GM19351 (cell line): ENCODE data around the gene CUTA.

ENCODE experiments used
- ATAC-seq: cut with Tn5 transposase; IDR thresholded peaks from one replicate; pipeline ENCODE4 v1.9.1; 2021; ENCODE audit warnings: mild to moderate bottlenecking, moderate library complexity; ENCODE audit not compliant: unreplicated experiment

Gene CUTA

DNA sequence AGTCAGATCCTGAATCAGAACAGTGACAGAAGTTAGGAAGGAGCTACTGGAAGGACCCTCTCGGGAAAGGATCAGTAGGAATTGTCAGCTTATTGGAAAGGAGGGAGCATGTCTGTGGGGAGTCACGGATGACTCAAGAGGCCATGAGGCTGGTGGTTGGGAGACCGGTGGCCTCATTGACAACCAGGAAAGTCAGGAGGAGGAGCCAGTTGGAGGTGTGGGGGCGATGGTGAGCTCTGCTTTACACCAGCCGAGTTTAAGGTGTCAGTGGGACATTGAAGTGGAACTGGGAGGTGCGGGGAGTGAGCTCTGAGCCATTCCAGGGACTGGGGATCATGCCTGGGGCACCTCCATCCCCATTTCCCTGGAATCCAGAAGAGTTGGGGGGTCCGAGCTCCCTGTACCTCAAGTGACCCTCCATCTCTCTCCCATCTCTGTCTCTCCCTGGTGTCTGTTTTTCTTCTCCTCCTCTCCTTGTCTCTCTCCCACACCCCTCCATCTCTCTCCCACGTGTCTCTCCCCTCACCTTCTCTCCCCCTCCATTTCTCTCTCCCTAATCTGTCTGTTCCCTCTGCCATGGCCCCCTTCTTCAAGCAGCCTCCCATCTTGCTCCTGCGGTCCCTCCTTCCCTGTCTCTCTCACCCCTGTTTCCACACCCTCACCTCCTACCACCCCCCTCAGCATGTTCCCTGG lies 22.2 kb upstream of the CUTA start:
- ATAC-seq = no peak

DNA sequence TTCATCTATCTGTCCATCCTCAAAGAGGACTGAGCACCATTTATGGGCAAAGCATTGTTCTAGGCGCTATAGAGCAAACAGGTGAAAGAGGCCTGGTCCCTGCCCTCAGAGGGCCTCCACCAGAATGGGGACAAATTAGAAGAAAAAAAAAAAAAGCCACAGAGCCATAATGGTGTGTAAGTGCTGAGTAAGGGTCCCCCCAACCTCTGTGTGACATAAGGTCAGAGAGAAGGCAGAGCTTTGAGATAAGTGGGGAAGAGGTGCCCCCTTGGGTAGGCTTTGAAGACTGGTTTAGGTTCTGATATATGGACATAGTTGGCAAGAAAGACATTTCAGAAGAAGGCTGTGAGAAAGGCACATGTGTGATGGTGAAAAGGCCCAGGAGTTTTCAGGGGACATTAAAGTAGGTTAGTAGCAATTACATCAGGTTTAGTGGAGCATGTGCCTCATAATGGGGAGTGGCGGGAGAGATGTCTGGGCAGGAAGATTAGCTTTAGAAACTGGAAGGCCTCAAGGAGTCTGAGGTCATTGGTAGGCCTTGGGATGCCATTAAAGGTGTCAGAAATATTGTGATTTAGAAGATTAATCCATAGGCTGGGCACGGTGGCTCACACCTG lies 21.2 kb upstream of the CUTA start:
- ATAC-seq = no peak

DNA sequence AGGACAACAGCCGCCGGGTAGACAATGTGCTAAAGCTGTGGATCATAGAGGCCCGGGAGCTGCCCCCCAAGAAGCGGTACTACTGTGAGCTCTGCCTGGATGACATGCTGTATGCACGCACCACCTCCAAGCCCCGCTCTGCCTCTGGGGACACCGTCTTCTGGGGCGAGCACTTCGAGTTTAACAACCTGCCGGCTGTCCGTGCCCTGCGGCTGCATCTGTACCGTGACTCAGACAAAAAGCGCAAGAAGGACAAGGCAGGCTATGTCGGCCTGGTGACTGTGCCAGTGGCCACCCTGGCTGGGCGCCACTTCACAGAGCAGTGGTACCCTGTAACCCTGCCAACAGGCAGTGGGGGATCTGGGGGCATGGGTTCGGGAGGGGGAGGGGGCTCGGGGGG lies 19.8 kb upstream of the CUTA start:
- no peak for ATAC-seq

DNA sequence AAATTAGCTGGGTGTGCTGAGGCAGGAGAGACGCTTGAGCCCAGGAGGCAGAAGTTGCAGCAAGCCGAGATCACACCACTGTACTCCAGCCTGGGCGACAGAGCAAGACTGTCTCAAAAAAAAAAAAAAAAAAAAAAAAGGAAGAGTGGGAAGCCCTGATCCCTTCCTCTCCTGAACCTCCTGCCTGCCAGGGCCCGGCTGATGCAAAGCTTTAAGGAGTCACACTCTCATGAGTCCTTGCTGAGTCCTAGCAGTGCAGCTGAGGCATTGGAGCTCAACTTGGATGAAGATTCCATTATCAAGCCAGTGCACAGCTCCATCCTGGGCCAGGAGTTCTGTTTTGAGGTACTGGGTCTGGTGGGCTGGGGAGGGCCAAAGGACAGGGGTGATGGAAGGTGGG lies 17.1 kb upstream of the CUTA start:
- no peak for ATAC-seq

DNA sequence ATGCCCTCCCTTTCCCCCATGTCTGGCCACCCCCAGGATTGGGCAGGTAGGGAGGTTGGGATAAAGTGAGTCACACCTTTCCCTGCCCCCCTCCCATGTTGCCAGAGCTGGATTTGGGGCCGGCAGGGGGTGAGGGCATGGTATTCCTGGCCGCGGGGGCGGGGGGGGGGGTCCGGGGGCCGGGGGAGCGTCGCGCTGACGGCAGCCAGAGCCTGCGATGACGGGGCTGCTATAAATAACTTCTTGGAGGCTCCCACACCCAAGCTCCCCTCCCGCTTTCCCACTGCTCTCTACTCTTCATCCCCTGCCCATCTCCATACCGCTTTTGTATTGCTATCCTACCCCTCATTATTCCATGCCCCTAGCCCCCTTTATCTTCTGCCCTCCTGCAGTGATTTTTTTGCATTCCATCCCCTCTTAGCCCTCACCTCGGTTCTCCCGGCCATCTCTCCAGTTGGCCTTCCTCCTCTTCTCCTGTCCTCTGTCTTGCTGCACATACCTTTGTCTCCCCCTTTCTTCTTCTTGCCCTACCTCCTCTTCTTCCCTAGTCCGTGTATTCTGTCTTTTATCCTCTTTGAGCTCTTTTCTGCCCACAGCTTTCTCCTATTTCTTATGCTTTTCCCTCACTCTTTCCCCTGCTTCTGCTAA lies 15.8 kb upstream of the CUTA start:
- ATAC-seq = no peak

DNA sequence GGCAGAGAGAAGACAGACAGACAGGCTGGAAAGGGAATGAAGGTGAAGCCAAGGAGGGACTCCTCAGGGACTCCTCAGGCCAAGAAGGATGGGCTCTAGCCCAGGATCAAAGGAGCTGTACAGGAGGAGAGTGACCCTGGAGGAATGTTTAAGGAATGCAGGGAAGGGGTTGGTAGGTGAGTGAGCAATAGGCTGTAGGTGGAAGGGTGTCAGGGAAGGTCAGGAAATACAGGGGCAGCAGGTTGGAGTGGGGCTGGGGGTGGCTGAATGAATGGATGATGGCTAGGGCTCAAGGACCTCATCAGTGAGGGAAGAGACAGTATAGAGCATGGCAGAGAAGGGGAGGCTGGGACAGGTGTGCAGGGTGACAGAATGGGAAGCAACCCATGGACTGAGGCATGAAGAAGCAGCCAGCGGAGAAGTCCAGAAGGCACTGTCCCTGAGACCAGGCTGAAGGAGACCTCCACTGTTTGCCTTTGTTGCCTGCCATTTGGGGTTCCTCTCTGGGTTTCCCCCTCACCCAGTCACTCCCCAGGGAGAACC lies 15.2 kb upstream of the CUTA start:
- no peak for ATAC-seq

DNA sequence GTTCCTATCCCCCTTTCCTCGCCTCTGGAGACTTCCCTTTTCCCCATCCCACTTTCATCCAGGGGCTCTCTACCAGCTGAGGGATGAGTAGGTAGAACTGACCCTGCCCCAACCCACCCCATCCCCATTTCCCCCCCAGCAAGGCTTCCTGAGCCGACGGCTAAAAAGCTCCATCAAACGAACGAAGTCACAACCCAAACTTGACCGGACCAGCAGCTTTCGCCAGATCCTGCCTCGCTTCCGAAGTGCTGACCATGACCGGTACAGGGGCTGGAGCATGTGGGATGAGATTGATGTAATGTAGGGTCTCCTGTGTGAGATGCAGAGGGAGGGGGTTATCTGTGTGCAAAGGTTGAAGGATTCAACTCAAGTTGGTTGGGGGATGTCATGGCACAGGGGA lies 14.6 kb upstream of the CUTA start:
- no peak for ATAC-seq

DNA sequence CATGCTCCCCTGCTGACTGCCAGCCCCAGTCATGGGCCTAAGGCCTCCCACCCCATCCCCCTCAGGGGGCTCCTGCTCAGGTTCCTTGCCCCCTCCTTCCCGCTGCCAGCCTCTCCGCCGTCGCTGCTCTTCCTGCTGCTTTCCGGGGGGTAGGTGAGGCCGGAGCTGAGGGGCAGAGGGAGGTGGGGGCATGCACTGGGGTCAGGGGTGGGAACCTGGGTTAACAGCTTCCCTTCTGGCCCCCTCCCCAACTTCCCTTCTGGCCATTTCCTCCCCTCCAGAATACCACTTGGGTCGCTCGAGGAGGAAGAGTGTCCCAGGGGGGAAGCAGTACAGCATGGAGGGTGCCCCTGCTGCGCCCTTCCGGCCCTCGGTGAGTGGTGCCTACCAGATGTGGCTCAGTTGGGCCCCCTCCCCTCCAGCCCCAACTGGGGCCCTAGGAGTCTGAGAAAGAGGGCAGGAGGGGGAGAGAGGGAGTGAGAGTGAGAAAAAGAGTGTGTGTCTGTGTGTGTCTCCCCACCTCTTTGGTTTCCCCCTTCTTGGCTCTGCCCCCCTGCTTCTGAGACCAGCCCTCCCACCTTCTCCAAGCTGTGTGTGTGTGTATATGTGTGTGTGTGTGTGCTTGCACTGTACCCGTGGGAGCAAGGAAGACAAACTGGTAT lies 14.1 kb upstream of the CUTA start:
- no peak for ATAC-seq

DNA sequence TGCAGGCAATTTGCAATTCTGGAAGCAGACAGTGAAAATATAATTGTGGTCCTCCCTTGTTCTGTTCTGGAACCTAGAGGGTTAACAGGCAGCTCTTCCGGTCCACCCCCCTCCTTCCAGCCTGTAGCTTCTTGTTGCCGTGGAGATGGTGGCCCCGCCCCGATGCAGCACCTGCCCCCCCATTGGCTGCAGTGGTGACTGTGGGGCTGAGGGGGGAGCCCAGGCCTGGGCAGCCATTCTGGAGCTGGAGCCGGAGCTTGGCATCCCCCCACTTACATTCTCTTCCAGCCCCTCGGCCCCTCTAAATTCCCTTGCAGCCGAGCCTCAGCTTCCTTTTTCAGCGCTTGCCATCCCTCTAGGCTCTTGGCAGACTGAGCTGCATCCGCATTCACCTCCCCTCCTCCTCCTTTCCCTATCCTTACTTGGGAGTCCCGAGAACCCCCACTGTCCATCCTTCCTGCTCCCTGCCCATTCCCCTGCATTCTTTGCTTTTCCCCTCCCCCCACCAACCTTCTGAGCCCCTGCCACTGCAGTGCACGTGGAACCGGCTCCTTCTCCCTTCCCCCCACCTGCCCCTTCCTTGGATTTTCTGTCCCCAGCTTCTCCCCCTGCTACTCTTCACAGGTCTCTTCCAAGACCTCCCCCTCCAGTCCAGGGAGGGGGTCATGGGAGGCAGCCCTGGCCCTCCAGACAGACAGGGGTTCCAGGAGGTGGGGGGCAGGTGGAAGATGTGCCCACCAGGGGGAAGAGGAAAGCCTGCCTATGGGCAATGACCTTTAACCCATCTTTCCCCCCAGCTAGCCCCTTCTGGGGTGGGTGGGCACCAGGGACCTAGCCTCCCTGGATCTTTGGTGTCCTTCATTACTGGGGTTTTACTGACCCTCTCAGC lies 13.3 kb upstream of the CUTA start:
- peak; percentile 72 for ATAC-seq

DNA sequence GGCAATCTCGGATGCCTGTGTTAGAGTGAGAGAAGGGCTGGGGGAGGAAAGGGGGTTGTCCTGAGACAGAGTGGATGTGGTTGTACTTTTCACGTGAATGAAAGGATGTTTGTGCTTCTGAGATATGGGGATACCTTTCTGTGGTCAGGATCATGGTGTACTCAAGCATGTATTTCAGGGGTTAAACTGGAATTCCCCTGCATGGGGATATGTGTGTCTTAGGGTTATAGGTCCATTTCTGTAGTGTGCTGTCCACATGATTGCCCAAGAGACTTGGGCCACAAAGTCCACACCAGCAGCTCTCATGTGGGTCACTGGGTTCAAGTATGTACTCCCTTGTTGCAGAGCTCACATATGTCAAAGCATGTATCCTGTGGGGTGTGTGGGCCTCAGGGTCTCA lies 12.4 kb upstream of the CUTA start:
- no peak for ATAC-seq

DNA sequence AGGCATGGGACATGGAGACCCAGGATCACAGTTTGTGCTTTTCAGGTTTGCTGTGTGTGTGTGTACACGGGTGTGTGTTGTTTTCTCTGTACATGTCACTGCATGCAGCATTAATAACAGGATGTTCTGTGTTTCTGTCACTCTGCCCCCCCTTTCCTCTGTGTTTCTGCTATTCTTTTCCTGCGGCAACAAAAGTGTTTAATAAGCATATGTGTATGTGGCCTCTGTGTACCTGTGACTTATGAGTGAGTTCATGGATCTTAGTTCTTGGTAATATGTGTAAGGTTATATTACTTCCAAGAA lies 11.8 kb upstream of the CUTA start:
- no peak for ATAC-seq

DNA sequence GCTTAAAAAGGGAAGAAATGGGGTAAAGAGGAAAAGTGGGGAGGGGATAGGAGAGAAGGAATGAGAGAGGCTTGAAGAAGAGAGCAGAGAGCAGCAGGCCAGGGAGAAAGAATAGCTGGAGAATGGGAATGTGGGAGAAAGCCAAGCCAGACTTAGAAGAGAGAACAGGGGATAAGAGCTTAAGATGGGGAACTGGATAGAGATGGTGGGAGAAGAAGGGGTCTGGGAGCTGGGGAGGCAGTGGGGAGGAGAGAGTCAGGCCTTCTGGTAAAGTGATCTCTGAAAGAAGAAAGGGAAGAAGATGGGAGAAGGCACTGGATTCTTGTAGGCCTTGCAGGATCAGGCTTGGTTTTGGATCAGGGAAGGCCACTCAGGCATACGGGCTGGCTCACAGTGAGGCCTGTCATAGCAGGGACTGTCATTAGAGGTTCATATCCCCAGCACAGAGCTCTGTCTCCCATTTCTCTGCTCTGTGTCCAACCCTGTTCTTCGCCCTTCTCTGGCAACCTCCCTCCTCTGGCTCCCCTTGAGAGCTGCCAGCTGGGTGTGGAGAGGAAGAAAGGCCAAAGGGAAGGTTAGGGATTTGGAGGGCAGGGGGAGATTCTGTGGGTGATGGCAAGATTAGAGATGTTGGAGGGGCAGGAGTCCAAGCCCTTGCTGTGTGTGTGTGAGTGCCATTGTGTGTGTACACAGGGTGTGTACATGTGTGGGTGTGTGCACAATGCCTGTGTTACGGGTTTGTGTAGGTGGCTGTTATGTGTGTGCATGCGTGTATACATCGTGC lies 11.3 kb upstream of the CUTA start:
- no peak for ATAC-seq

DNA sequence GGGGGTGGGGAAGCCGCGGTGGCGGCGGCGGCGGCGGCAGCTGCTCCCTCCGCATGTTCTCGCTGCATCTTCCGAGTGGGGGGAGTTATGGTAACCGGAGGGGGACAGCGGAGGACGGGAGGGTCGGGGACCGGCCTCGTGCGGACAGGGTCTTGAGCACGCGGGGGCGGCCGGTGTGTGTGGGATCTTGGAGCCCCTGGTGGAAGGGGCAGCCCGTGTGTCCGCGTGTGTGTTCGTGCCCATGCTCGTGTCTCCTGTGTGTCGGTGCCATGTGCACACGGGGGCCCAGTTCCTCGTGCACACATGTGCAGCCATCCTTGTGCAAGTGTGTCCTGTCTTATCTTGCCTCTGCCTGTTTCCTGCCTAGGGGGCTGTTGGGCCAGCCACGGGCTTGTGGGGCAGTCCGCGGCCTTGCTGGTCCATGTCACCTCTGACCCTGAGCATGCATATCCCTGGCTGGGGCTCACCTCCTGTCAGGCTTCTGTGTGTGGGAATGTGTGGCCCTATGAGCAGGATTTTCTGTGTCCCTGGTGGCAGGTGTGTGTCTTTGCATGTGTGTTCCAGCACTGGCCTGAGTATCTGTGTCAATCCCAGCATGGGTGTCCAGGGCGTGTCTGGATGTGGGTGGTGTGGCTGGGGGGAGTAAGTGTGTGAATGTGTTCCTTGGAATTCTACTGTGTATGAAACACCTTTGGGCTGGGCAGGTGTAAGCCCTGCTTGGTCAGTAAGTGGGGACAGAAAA lies 10.5 kb upstream of the CUTA start:
- ATAC-seq = no peak

DNA sequence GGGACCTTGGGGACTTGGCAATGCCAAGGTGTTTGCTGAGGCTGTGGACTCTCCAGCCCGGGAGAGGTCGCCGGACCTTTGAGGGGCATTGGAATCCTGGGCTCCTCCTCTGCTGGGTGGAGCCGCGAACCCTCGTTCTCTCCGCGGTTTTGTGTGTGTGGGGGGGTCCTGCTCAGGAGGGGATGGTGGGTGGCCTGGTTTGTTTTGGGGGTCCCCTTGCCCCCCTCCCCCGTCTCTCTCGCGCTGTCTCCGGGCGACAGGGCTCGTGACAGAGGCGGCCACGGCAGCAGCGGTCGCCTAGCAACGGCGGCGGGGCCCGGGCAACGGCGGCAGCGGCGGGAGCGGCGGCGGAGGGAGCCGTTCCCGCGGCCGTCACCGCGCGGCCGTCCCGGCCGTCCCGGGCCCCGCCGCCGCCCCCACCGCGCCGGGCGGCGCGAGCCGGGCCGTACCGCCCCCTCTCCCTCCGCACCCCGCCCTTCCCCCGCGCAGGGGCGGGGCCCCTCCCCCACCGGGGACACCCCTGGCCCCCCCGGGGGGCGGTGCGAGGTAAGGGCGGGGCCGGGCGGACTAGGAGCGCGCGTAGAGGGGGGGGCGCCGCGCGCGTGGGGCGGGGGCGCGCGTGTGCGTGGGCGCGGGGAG lies 9.8 kb upstream of the CUTA start:
- ATAC-seq = no peak

DNA sequence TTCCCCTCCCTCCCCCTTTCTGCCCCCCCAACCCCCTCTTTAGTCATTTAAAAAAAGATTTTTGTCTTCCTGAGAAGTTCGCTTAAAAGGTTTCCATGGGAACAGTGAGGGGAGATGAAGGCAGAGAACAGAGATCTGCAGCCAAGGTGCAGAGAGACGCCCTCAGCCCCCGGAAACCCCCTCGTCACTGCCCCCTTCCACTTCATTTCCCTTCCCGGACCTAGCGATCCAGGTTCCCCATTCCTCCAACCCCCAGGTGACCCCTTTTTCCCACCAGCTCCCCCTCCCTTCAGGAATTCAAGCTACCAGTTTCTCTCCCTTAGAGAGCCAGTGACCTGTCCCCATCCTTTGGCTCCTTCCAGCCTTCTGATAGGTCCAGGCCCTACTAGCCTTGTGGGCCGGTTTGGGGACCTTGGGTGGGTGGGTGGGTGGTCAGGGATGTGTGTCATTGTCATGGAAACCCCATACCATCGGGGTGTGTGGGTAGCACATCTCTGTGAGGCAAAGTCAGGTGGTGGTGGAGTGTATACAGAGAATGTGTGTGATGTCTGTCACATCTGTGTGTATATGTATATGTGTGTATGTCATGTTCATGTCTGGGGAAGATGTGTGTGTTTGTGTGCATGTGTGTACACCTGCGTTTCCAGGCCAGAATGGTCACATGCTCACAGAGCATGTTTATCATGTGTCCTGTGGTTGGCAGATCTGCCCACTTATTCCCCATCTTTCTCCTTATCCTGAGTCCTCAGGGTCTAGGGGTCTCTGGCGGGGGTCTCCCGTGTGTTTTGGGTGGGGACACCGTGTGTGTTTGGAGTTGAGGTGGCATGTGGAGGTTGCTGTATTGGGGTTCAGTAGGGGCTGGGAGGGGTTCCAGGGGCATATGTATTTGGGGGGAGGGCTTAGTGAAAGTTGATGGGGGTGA lies 8.9 kb upstream of the CUTA start:
- no peak for ATAC-seq

DNA sequence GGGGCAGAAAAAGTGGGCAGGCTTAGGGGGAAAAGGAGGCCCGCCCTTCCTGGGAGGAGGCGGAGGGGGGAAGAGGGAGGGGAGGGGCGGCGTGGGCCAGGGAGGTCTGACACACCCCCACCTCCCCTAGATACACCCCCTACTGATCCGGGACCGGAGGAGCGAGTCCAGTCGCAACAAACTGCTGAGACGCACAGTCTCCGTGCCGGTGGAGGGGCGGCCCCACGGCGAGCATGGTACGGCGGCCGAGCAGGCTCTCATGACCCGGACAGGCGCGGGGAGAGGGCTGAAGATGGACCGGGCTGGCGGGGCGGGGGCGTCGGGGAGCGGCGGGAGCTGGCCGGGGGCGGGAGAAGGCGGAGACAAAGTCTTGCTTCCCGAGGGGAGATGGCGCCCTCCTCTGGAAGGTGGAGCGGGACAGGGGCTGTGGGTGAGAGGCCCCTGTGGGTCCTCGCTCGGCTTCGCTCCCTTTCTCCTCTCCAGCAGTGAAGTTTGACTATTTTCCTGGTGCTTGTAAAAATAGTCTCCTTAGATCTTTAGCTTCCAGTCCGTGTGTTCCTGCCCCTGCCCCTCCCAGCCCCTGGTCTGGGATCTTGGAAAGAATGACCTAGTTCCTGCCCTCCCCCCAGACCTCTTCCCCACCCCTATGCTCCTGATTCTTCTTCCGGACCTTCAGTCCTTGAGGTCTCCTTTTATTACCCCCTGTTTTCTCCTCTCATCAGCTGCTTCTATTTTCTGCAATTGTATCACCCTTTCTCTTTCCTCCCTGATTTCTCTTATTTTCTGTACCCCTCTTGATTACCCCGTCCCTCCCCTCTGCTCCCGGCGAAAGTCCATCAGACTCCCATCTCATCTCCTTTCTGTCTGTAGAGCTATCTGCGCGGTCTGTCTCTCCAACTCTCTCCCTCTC lies 8.0 kb upstream of the CUTA start:
- ATAC-seq = peak; percentile 45
